Anterior cingulate cortex (tissue), 58 donors: Measurements from ENCODE around the gene ECSCR.
"Not testable (repeated sequence)": the region's sequence is repeated elsewhere in the genome, so short reads cannot be mapped to it uniquely, and the experiment has no call there.

Experiments used
- DNase-seq, 58 donors: peaks; one replicate each; lab custom pipeline; 2025; lab: John Stamatoyannopoulos, UW

The ECSCR gene

GRCh38 chr5:139451176-139451575, 11.4 kb downstream of the ECSCR start:
- no peak for DNase-seq

GRCh38 chr5:139446956-139447779, 15.4 kb downstream of the ECSCR start:
- DNase-seq = no peak

GRCh38 chr5:139445325-139446170, 17.0 kb downstream of the ECSCR start:
- DNase-seq = no peak

- DNase-seq = no peak
These were observed 18.6 kb downstream of the ECSCR start for GRCh38 chr5:139443831-139444453.

- DNase-seq = not testable (repeated sequence)
These were observed 22.1 kb downstream of the ECSCR start for GRCh38 chr5:139440416-139440815.

- peak; percentile 66 to 98 (median 92) for DNase-seq
These were observed 23.3 kb downstream of the ECSCR start, which contains the start of gene DNAJC18 for GRCh38 chr5:139439013-139439903. TSS of gene DNAJC18 (minus strand) at chr5:139439525. CDS start at chr5:139439445, 80 bp downstream.

- DNase-seq = no peak
These were observed 23.9 kb downstream of the ECSCR start for GRCh38 chr5:139438707-139439012.

- no peak for DNase-seq
These were observed 26.9 kb downstream of the ECSCR start for GRCh38 chr5:139435676-139436075.

GRCh38 chr5:139431706-139432105, 30.8 kb downstream of the ECSCR start:
- no peak for DNase-seq

- no peak for DNase-seq
These were observed 32.5 kb downstream of the ECSCR start for GRCh38 chr5:139430015-139430414.

GRCh38 chr5:139426203-139426885, 36.2 kb downstream of the ECSCR start:
- DNase-seq = no peak

GRCh38 chr5:139425497-139425896, 37.0 kb downstream of the ECSCR start:
- DNase-seq = no peak

GRCh38 chr5:139422307-139422893, 40.1 kb downstream of the ECSCR start:
- DNase-seq = peak in 12 of 58 donors; percentile 10 to 75 (median 20)

GRCh38 chr5:139419226-139420192, 43.0 kb downstream of the ECSCR start:
- DNase-seq = no peak

GRCh38 chr5:139418793-139419192, 43.8 kb downstream of the ECSCR start:
- DNase-seq = no peak

- peak in 7 of 58 donors; percentile 25 to 59 (median 29) for DNase-seq
These were observed 45.3 kb downstream of the ECSCR start for GRCh38 chr5:139417214-139417613.

GRCh38 chr5:139416651-139417050, 45.9 kb downstream of the ECSCR start:
- no peak for DNase-seq

- no peak for DNase-seq
These were observed 46.7 kb downstream of the ECSCR start for GRCh38 chr5:139415869-139416268.
